Right cardiac atrium (tissue), 5 donors: ENCODE results near the gene SLC22A25. TPM values are rescaled to one million over a fixed set of nuclear protein-coding genes. Genes with fewer than 3 reads are reported as not detected.
"Not testable (repeated sequence)": the region's sequence is repeated elsewhere in the genome, so short reads cannot be mapped to it uniquely, and the experiment has no call there.

Experiments
- ATAC-seq, 2 donors: fragments of 200-7000 bp; cut with Tn5 transposase; one replicate each; pipeline versions ENCODE4 v1.8.0 to v1.9.1; 2020; ENCODE audit warnings: moderate library complexity in 2 of 2, mild to moderate bottlenecking in 1 of 2
- DNase-seq, 3 donors: peaks; one replicate each; pipeline ENCODE4 v3.0.0-alpha.2; 2020
- H3K27ac ChIP-seq: one replicate; pipeline ENCODE4 v1.5.1; 2013; ENCODE audit warnings: mild to moderate bottlenecking, low read length, control low read depth, moderate library complexity
- H3K27me3 ChIP-seq: one replicate; pipeline ENCODE4 v1.6.1; 2013; ENCODE audit not compliant: control insufficient read depth, insufficient read depth
- H3K4me1 ChIP-seq: one replicate; pipeline ENCODE4 v1.6.1; 2013; ENCODE audit warnings: low read length; ENCODE audit not compliant: control insufficient read depth, insufficient read depth
- H3K4me3 ChIP-seq: one replicate; pipeline ENCODE4 v1.5.1; 2013; ENCODE audit warnings: low read length, control low read depth
- H3K9me3 ChIP-seq: one replicate; pipeline ENCODE4 v1.6.1; 2013; ENCODE audit warnings: low read length; ENCODE audit not compliant: control insufficient read depth
- WGBS: extraction: QIAGEN DNeasy Blood & Tissue Kit; methylation state at CpG from one replicate; pipeline ENCODE4 v1.1.7; 2013; 5-methylcytosine and 5-hydroxymethylcytosine counted together
- intact Hi-C, 4 donors: fragments of 100-400 bp; cut with DNase I; formaldehyde crosslinking; loops; one replicate each; pipeline versions ENCODE4 v1.11.0 to v1.14.0; 2022 to 2023
- polyA plus RNA-seq: library from polyadenylated mRNA; stranded (reverse); fragments of 200-250 nt; gene quantifications from one replicate; pipeline ENCODE4 v1.2.3, GENCODE V29; 2013
- total RNA-seq, 4 donors: library from RNA; stranded (reverse); fragmentation: NEBNext Ultra II Directional; extraction: Animal tissue kit (Norgen Biotek cat#: 25700); gene quantifications; one replicate each; pipeline ENCODE4 v1.2.1, GENCODE V29; 2021
- donor health status: healthy with polysubstance abuse.
- donor health status: DM: no; HTN: yes; CAD: no.
- donor health status: DM: no; HTN: no; CAD: no.
- donor health status: DM: no; HTN: yes; CAD: no; lungs with severe emphysema.
- donor health status: DM: yes; HTN: yes; CAD: no.

The SLC22A25 gene
- total and polyA plus RNA-seq, 5 donors: not detected

DNA sequence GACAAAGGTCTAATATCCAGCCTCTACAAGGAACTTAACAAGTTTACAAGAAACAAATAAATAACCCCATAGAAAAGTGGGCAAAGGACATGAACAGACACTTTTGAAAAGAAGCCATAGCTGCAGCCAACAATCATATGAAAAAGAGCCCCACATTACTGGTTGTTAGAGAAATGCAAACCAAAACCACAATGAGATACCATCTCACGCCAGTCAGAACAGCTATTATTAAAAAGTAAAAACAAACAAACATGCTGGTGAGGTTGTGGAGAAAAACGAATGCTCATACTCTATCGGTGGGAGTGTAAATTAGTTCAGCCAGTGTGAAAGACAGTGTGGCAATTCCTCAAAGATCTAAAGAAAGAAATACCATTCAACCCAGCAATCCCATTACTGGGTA is 5.6 kb upstream of the SLC22A25 start:
- WGBS: 81% methylated on average over 3 of the region's 3 CpGs
- Histone ChIP-seq H3K27me3 (no peaks in the 10 kb centered on the region), H3K4me1 (no peaks in the 10 kb centered on the region), H3K4me3 (no peak overlapping the region), H3K9me3 (no peaks in the 10 kb centered on the region), H3K27ac (no peak overlapping the region)
- ATAC-seq: no peak
- DNase-seq: no peak
- intact Hi-C loops: no loop called here

DNA sequence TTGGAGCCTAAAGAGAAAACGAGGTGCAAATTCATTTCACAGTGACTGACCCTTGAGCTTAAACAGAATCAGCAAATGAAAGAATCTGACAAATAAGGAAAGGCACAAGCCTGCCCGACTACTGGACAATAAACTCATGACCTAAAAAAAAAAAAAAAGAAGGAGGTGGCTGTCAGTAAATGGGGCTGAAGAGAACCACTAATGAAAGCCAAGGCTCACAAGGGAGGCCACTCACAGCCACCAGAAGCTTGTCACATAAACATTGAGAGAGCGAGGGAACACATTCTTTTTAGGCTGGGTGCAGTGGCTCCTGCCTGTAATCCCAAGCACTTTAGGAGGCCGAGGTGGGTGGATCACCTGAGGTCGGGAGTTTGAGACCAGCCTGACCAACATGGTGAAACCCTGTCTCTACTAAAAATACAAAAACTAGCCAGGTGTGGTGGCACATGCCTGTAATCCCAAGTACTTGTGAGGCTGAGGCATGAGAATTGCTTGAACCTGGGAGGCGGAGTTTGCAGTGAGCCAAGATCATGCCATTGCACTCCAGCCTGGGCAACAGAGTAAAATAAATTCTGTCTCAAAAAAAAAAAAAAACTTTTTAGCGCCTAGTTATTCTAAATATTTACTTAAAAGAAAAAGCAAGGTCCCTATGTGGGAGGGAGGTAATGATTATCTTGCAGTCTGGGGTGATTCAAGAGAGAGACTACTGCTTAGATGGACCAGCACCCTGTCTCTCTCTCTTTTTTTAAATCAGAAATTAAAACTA is 4.0 kb upstream of the SLC22A25 start:
- DNase-seq, ATAC-seq, H3K27ac ChIP-seq, intact Hi-C loops, H3K4me3 ChIP-seq, H3K27me3 ChIP-seq, H3K4me1 ChIP-seq, H3K9me3 ChIP-seq: not testable (repeated sequence)
- WGBS: 63% methylated on average over 7 of the region's 7 CpGs

DNA sequence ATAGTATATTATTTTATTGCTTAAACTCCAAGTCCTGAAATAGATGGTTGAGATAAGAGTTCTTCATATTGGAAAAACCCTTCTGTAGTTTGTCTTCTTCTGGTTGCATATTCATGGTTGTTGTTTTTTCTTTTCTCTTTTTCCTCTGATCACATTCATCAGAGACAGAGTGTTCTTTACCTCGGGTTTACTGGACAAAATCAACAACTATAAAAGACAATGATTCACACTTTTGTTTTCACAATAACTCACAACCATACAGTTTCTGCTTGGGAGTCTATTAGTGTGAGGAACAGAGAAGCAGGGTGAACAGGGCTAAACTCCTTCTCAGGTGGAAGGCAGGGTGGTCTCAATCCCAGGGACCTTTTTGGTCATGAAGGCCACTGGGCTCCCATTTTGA is 2.6 kb upstream of the SLC22A25 start:
- DNase-seq (no peak), ATAC-seq (no peak)
- H3K4me3 ChIP-seq: no peak overlapping the region
- H3K4me1 ChIP-seq: no peaks in the 10 kb centered on the region
- 47% methylated on average over 1 of the region's 1 CpG for WGBS
- no peaks in the 10 kb centered on the region for H3K9me3 ChIP-seq
- H3K27me3 ChIP-seq: no peaks in the 10 kb centered on the region
- H3K27ac ChIP-seq: no peak overlapping the region
- intact Hi-C loops: no loop called here

DNA sequence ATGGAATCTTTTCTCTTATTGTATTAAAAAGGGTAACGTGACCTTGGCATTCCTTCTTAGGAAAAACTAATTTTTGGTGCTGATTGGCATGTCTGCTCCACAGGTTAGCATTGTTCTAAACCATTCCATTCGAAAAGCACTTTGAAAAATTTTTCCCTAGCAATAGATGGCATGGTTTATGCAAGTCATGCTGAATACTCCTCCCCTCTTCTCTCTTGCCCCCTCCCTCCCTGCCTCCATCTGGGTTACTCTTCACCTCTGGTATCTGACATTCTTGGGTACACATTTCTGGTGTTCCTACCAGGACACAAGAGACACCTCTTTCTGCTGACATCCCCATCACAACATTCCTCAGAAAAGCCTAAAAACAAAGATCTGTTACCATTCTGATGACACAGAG is 1.5 kb upstream of the SLC22A25 start:
- 74% methylated on average over 2 of the region's 2 CpGs for WGBS
- Histone ChIP-seq H3K27ac (no peak overlapping the region), H3K4me3 (no peak overlapping the region), H3K4me1 (no peaks in the 10 kb centered on the region), H3K9me3 (no peaks in the 10 kb centered on the region), H3K27me3 (no peaks in the 10 kb centered on the region)
- DNase-seq (no peak), ATAC-seq (no peak)
- intact Hi-C loops: no loop called here

DNA sequence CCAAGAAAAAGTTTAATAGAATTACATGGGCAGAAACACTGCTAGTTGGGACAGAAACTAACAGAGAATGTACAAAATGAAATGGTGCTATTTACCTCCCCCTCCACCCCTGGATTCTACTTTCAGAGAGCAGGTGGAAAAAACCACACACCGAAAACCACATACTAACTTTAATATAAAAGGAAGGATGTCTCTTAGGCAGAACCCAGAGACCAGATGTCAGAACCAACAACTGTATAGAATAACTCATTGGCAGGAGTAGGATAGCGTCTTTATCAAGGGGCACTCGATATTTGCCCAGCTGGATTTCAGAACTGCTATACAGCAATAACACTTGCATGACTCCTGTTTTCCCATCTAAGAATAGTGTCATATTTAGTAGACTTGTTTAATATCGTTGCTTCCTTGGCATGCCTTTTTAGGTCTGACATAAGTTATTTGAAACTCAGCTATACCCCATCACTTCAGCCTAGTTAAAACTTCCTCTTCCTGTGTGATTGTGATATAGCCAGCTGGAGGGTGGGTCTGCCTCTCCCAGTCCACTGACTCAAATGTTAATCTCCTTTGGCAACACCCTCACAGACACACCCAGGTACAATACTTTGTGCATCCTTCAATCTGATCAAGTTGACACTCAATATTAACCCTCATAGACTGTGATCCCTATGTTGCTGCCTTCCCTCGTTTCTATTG is 1.2 kb downstream of the SLC22A25 start:
- Histone ChIP-seq H3K27ac (no peak overlapping the region), H3K4me3 (no peak overlapping the region), H3K27me3 (no peaks in the 10 kb centered on the region), H3K9me3 (no peaks in the 10 kb centered on the region), H3K4me1 (no peaks in the 10 kb centered on the region)
- 63% methylated on average over 5 of the region's 5 CpGs for WGBS
- intact Hi-C loops: no loop called here
- ATAC-seq (no peak), DNase-seq (no peak)

DNA sequence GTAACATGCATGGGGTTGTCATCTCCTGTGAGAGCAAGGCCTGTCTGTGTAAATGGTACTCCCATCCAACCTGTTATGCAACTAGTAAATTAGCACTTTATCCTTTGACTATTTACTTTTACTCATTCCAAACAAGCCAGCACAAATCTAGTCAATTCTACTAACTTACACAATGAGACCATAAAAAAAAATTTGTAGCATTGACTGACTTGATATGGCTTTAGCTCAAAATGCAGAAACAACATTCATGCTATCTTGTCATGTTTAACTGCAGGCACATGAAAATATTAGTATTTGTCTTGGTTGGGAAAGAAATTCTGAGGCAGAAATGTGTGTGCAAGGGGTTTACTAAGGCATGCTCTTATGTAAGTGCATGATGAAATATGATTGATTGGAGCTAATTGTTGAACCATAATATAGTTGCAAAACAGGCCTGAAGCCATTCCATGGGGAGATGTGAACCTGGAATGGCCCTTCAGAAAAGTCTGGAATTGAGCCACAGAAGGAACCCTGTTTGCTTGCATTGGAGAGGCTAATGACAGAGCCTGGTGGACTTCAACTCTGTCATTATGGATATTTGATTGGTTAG is 2.5 kb downstream of the SLC22A25 start:
- no peak overlapping the region for H3K27ac ChIP-seq
- intact Hi-C loops: no loop called here
- no peaks in the 10 kb centered on the region for H3K27me3 ChIP-seq
- H3K4me3 ChIP-seq: no peak overlapping the region
- H3K9me3 ChIP-seq: no peaks in the 10 kb centered on the region
- no peak for DNase-seq
- no peak for ATAC-seq
- H3K4me1 ChIP-seq: no peaks in the 10 kb centered on the region

DNA sequence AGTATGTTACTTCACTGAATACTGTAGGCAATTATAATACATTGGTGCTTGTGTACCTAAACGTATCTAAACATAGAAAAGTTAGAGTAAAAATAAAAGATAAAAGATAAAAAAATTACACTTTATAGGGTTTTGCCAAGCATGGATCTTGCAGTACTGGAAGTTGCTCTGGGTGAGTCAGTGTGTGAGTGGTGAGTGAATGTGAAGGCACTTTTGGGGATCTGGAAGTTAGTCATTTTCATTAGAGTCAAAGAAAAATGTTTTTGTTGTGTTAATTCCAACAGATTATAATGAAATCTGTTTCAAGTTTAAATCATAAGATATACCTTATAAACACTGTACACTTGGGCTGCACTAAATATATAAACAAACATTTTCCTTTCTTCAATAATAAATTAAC is 3.3 kb downstream of the SLC22A25 start:
- DNase-seq (no peak), ATAC-seq (no peak)
- 36% methylated on average over 1 of the region's 1 CpG for WGBS
- intact Hi-C loops: no loop called here
- Histone ChIP-seq H3K4me1 (no peaks in the 10 kb centered on the region), H3K9me3 (no peaks in the 10 kb centered on the region), H3K27me3 (no peaks in the 10 kb centered on the region), H3K4me3 (no peak overlapping the region), H3K27ac (no peak overlapping the region)

DNA sequence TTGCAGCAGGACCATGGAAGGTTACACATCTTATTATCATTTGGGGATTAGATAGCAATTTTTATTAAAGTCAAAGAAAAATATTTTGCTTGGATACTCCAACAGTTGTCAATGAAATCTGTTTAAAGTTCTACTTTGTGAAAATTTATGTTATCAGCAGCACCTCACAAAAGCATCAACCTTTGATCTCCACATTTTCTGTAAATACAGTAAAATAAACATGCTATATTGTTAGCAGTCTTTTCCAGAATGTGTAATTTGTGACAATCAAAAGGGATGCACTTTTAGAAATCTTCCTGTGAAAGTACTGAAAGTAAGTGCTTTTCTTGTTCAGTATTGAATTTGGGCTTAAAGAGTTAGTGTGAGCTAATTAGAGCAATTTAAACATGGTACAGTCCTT is 4.1 kb downstream of the SLC22A25 start:
- no peaks in the 10 kb centered on the region for H3K27me3 ChIP-seq
- DNase-seq: no peak
- no peak overlapping the region for H3K27ac ChIP-seq
- H3K4me1 ChIP-seq: no peaks in the 10 kb centered on the region
- intact Hi-C loops: no loop called here
- H3K4me3 ChIP-seq: no peak overlapping the region
- no peak for ATAC-seq
- H3K9me3 ChIP-seq: no peaks in the 10 kb centered on the region

DNA sequence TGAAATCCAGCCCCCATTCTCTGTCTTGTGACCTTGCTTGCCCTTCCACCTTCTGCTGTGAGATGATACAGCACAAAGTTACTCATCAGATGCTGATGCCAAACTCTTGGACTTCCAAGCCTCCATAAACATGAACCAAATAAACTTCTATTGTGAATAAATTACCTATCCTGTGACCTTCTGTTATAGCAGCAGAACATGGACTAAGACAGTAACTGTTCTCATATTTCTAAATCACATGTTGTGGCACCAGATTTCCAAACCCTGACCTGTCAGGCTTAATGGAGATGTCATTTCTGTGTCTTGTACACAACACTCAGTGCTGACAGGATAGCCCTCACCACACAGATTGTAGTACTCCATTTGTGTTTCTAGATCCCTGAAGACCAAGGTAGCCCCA is 6.0 kb downstream of the SLC22A25 start:
- intact Hi-C loops: no loop called here
- no peaks in the 10 kb centered on the region for H3K27me3 ChIP-seq
- DNase-seq: no peak
- no peaks in the 10 kb centered on the region for H3K9me3 ChIP-seq
- H3K4me1 ChIP-seq: no peaks in the 10 kb centered on the region
- H3K4me3 ChIP-seq: no peak overlapping the region
- ATAC-seq: no peak
- no peak overlapping the region for H3K27ac ChIP-seq

DNA sequence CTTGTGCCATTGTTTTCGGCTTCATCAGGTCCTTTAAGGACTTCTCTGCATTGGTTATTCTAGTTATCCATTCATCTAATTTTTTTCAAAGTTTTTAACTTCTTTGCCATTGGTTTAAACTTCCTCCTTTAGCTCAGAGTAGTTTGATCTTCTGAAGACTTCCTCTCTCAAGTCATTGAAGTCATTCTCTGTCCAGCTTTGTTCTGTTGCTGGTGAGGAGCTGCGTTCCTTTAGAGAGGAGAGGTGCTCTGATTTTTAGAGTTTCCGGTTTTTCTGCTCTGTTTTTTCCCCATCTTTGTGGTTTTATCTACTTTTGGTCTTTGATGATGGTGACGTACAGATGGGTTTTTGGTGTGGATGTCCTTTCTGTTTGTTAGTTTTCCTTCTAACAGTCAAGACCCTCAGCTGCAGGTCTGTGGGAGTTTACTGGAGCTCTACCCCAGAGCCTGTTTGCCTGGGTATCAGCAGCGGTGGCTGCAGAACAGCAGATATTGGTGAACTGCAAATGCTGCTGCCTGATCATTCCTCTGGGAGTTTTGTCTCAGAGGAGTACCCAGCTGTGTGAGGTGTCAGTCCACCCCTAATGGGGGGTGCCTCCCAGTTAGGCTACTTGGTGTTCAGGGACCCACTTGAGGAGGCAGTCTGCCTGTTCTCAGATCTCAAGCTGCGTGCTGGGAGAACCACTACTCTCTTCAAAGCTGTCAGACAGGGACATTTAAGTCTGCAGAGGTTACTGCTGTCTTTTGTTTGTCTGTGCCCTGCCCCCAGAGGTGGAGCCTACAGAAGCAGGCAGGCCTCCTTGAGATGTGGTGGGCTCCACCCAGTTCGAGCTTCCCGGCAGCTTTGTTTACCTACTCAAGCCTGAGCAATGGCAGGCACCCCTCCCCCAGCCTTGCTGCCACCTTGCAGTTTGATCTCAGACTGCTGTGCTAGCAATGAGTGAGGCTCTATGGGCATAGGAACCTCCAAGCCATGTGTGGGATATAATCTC is 7.6 kb downstream of the SLC22A25 start:
- not testable (repeated sequence) for H3K27ac ChIP-seq, DNase-seq
- 81% methylated on average over 7 of the region's 8 CpGs for WGBS

DNA sequence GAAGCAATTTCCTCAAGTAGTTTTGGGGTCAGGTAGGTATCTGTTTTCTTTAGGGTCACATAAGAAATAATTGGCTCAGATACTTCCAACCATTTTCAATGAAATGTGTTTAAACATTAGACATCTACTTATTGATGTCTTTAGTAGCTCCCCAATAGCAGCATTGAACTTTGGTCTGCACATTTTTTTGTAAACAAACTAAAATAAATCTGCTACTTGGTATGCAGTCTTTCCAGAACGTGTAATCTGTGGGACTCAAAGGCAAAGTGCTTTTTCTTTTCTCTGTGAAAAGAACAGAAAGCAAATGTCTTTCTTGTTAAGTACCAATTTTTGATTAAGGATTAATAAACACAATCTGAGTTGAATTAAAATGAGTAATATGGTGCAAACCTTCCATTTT is 13.6 kb downstream of the SLC22A25 start:
- intact Hi-C loops: no loop called here
- ATAC-seq: no peak

More for the DNA sequence above, 7.6 kb downstream of the SLC22A25 start:
- ATAC-seq, intact Hi-C loops, H3K4me1 ChIP-seq, H3K9me3 ChIP-seq, H3K27me3 ChIP-seq, H3K4me3 ChIP-seq: not testable (repeated sequence)

More for the DNA sequence above, 13.6 kb downstream of the SLC22A25 start:
- Histone ChIP-seq H3K4me1 (no peaks in the 10 kb centered on the region), H3K4me3 (no peak overlapping the region), H3K27me3 (no peaks in the 10 kb centered on the region), H3K27ac (no peak overlapping the region), H3K9me3 (no peaks in the 10 kb centered on the region)
- no peak for DNase-seq
- WGBS: 34% methylated on average over 1 of the region's 1 CpG
